GM12878 (cell line): ENCODE measurements around the gene SAFB. TPM values are rescaled to one million over a fixed set of nuclear protein-coding genes. Genes with fewer than 3 reads are reported as not detected.

Experiments
- ASH2L ChIP-seq: fragments of 300-600, 200-600 bp; sonication (generic); IDR thresholded peaks from 2 replicates; pipeline ENCODE4 v1.6.1; 2017; ENCODE audit warnings: low read depth, mild to moderate bottlenecking, borderline replicate concordance
- BACH1 ChIP-seq: fragments of 450-650 bp; IDR thresholded peaks from 2 replicates; pipeline ENCODE4 v1.6.1; 2017; ENCODE audit warnings: mild to moderate bottlenecking, borderline replicate concordance
- CTCF ChIP-seq, 3 experiments: IDR thresholded peaks in 2 of 3; conservative IDR thresholded peaks in 1 of 3; 2 replicates each; pipeline ENCODE4 v1.5.1; 2011; ENCODE audit warnings: low read depth in 3 of 3, low read length in 3 of 3, mild to moderate bottlenecking in 3 of 3, control low read depth in 2 of 3, moderate library complexity in 2 of 3, inconsistent platforms in 1 of 3, mixed read lengths in 1 of 3; ENCODE audit not compliant: control insufficient read depth in 2 of 3, insufficient read depth in 1 of 3; ENCODE audit errors: extremely low read depth in 1 of 3
- JUNB ChIP-seq: IDR thresholded peaks from 2 replicates; pipeline ENCODE4 v1.6.1; 2016; ENCODE audit warnings: antibody characterized with exemption, mild to moderate bottlenecking
- KDM1A ChIP-seq: fragments of 200-600 bp; sonication (generic); IDR thresholded peaks from 2 replicates; pipeline ENCODE4 v1.6.1; 2016; ENCODE audit warnings: borderline replicate concordance
- MLLT1 ChIP-seq: fragments of 450-650 bp; IDR thresholded peaks from 2 replicates; pipeline ENCODE4 v1.6.1; 2016; ENCODE audit warnings: mild to moderate bottlenecking
- MTA3 ChIP-seq: IDR thresholded peaks from 2 replicates; pipeline ENCODE4 v1.6.1; 2012; ENCODE audit warnings: low read length, inconsistent platforms, borderline replicate concordance
- NKRF ChIP-seq: fragments of 450-650 bp; conservative IDR thresholded peaks from 2 replicates; pipeline ENCODE4 v1.6.1; 2017; ENCODE audit warnings: mild to moderate bottlenecking, moderate library complexity
- RB1 ChIP-seq: fragments of 450-650 bp; formaldehyde crosslinking; IDR thresholded peaks from 2 replicates; pipeline ENCODE4 v1.6.1; 2017; ENCODE audit warnings: mild to moderate bottlenecking, borderline replicate concordance
- SIN3A ChIP-seq: IDR thresholded peaks from 2 replicates; pipeline ENCODE4 v1.6.1; 2012; ENCODE audit warnings: low read depth, low read length, improper control_type of control experiment
- SREBF2 ChIP-seq: IDR thresholded peaks from 2 replicates; pipeline ENCODE4 v1.6.1; 2012; ENCODE audit warnings: mild to moderate bottlenecking, low read length
- TAF1 ChIP-seq: IDR thresholded peaks from 2 replicates; pipeline ENCODE4 v1.6.1; 2011; ENCODE audit warnings: mild to moderate bottlenecking, low read depth, low read length, borderline replicate concordance
- ZBTB11 ChIP-seq: fragments of 450-650 bp; formaldehyde crosslinking; IDR thresholded peaks from 2 replicates; pipeline ENCODE4 v1.5.0; 2022; ENCODE audit warnings: mild to moderate bottlenecking, missing genetic modification characterization
- ZBTB40 ChIP-seq: fragments of 450-650 bp; IDR thresholded peaks from 2 replicates; pipeline ENCODE4 v1.6.1; 2016; ENCODE audit warnings: mild to moderate bottlenecking, moderate library complexity, borderline replicate concordance
- ZNF207 ChIP-seq: fragments of 450-650 bp; IDR thresholded peaks from 2 replicates; pipeline ENCODE4 v1.6.1; 2014; ENCODE audit warnings: antibody characterized with exemption, mild to moderate bottlenecking, borderline replicate concordance
- polyA plus RNA-seq, 11 experiments: library from polyadenylated mRNA; depleted of rRNA in 4 of 11; unstranded in 6 of 11; stranded (reverse) in 5 of 11; fragments of >200 nt; fragmentation: Nextera tagmentation in 4 of 11; fragmentation: Illumina TruSeq in 1 of 11; extraction: Ambion mirVana in 4 of 11; extraction: Trizol in 1 of 11; gene quantifications; 1 replicate in 1 of 11; 2 replicates in 10 of 11; pipeline versions ENCODE4 v1.2.1 to v1.2.3, GENCODE V29; 2011 to 2016; ENCODE audit warnings: inconsistent platforms in 2 of 11, missing spikeins in 2 of 11, low read depth in 1 of 11
- total RNA-seq, 4 experiments: library from RNA; depleted of rRNA in 3 of 4; stranded (reverse); fragments of >200 nt in 3 of 4; fragmentation: Illumina TruSeq in 1 of 4; extraction: Trizol in 1 of 4; gene quantifications; 2 replicates each; pipeline versions ENCODE4 v1.2.1 to v1.2.3, GENCODE V29; 2013 to 2021

SAFB gene
- total and polyA plus RNA-seq, 10 of the 15 experiments (the other 5 are each of a cell fraction or from before 2014, with no cell fraction given): 1.6 to 131 (median 61.2) TPM

- TF ChIP-seq ZBTB40: peak; percentile 64; the same call in 1 of the 2 replicates
- peak; percentile 97; the same call in 1 of the 2 replicates for TF ChIP-seq RB1
- TF ChIP-seq CTCF (IDR thresholded peaks at IDR 0.05 in 2 of 3, conservative IDR thresholded peaks at IDR 0.05 in 1 of 3; ENCODE audit: control insufficient read depth in 2 of 3, extremely low read depth in 1 of 3, insufficient read depth in 1 of 3, low read depth in 3 of 3, low read length in 3 of 3): peak; percentile 98 to 99 (median 99); a peak in 5 of 6 replicates
- TF ChIP-seq TAF1: peak; percentile 99
- TF ChIP-seq MLLT1: peak; percentile 76; the same call in 1 of the 2 replicates
- TF ChIP-seq JUNB: no peak
- TF ChIP-seq ASH2L: peak; percentile 91; the same call in 1 of the 2 replicates
- no peak for TF ChIP-seq KDM1A
- TF ChIP-seq MTA3: no peak; the same call in 1 of the 2 replicates
- no peak for TF ChIP-seq SREBF2
- peak; percentile 89 for TF ChIP-seq BACH1
- peak; percentile 63; the same call in 1 of the 2 replicates for TF ChIP-seq SIN3A
- TF ChIP-seq ZNF207: peak; percentile 98
- peak; percentile 93 for TF ChIP-seq NKRF
- TF ChIP-seq ZBTB11 (CRISPR knock-in tag): no peak
Observed at GRCh38 chr19:5690125-5690954, 67.5 kb downstream of the SAFB start, which contains the start of gene RPL36 (continued).
